HK-2 (cell line): Measurements from ENCODE around the gene TMEM125.

Experiments
- DNase-seq: peaks from one replicate; pipeline ENCODE4 v3.0.0-alpha.2; 2018; ENCODE audit not compliant: unreplicated experiment

Gene TMEM125

DNA sequence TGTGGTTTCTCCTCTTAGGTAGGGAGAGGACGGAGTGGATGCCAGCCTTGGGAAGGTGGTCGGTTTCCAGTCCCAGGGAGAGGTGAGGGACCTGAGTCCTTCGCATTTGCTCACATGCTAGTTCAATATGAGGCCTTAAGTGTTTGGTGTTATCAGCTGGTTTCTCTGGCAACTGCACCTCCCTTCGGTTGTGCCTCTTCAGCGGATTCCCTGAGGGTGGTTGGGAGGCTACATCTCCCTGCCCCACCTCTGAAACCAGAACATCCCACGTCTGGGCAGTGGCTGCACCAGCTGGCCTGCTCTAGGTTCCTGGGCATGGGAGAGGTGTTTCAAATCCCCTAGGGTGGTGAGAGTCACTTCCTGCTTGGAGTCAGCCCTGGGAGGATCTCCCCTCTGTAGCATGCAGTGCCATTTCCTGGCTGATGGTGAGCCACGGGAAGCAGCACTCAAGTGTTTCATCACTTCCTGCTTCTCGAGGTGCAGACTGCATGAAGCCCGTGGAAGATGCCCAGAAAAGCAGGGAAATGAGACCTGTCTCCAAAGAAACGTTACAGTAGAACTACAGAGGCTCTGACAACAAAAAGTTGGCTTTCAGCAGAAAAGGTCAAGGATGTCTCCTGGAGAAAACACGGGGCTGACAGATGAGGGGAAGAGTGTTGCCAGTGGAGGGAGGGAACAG lies 4.5 kb downstream of the TMEM125 start:
- DNase-seq = peak; percentile 27

DNA sequence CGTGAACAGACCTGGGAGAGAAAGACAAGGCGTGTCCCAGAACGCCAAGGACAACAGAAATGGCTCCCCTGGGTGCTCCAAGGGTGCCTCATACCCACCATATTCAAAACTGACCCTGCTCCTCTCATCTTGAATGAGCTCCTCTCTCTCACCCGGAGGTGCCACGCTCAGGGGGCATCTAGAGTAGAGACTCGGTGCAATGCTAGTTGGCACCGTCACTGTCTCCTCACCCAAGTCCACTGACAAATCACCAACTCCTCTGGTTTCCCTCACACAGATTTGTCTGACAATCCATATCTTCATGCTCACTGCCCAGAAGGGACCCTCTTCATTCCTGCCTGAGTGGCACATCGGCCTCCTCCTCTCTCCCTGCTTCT lies 5.0 kb downstream of the TMEM125 start:
- DNase-seq = no peak

DNA sequence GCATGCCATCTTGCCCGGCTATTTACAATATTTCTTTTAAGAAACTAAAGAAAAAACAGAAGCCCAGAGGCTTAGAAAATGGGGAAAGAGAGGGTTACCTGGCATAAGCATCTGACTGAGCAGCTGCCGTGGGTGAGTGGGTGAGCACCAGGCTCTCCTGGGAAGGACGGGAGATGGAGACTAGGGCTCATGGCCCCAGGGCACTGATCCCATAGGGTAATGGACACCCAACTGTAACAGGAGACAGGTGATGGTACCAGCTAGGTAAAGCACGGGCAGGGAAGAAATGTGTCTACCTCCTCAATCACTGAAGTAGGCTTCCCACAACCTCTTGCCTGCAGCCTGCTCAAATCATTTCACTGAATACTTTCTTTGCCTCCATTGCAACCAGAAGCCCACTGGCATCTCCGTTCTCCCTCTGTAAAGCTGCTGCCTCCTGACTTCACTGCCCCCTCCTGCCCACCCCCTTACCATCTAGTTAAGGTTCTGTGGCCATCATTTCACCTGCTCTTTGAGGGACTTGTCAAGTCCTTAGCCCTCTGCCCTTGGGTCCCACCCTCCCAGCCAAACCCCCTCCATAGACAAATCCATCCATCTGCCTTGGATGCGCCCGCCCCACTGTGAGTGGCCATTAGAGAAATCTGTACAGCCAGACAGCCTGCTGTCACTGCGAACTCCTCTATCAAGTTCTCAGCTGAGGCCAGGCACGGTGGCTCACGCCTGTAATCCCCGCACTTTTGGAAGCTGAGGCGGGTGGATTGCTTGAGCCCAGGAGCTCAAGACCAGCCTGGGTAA lies 6.2 kb downstream of the TMEM125 start:
- DNase-seq = no peak

GRCh38 chr1:43276673-43277072 lies 6.9 kb downstream of the TMEM125 start:
- DNase-seq = no peak

DNA sequence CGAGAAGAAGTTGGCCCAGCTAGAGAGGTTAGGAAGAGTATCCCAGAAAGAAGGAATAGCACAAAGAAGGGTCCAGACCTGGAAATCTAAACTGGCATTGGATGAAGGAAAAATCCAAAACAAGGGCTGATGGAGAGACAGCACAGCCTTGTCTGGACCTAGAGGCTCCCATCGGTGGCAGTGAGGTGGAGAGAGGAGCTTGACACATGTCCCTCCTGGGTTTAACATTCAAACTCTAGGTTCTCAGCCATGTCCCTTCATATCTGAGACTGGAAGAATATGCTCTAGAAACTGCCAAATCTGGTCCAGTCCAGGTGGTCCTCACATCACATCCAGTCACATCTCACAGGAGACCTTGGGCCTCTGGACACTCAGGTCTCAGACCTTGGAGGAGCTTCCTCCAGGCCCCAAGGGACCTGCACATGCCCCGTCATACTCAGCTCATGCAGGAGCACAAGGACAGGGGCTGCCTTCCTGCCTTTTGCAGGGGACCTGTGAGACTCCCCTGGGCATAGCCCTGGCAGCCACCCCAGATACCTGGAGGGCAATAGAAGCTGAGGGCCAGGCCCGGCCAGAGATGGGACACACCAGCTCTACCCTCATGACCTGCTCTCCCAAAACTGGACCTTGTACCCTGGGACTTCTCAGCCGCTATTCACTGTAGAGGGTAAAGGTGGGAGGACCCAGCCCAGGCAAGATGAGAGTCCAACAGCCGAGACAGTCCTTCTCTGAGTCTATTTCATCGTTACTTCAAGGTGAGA lies 7.5 kb downstream of the TMEM125 start:
- DNase-seq = no peak

- no peak for DNase-seq
Measured at GRCh38 chr1:43279161-43279560, 9.4 kb downstream of the TMEM125 start.

- DNase-seq = no peak
Measured at GRCh38 chr1:43279666-43280065, 9.9 kb downstream of the TMEM125 start.

DNA sequence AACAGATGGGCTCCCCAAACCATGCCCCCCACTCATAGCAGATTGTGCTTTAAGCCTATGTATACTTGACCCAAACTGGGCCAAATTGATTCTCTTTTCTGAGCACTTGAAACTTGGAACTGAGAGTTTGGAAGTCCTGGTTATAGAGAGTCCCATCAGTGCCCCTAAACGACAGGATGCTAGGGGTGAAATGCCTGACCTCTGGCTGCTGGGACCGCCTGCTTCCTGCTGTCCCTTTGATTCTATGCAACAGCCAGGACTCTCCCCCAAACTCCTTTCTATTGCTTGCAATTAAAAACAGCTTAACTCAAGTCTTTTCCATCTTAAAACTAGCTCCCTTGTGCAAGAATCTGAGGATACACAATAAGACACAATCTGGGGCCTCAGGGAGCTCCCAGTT lies 10.9 kb downstream of the TMEM125 start:
- DNase-seq = no peak

- no peak for DNase-seq
Measured at GRCh38 chr1:43282220-43283195, 12.7 kb downstream of the TMEM125 start.

DNA sequence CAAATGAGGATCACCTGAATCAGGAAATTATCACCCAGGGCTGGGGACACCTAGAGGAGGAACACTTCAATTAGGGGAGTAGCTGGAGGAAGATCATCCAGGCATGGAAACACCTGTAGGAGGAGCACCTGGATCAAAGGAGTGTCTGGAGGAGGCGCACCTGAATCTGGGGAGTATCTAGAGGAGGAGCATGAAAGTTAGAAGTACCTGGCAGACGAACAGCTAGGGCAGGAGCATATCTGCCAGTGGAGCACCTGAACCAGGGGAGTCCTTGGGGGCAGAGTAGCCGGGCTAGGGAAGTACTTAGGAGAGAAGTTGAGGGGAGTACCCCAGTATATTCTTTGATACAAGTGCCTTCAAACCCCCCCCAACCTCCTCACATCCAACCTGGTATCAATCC lies 14.3 kb downstream of the TMEM125 start:
- no peak for DNase-seq

- DNase-seq = no peak
Measured at GRCh38 chr1:43284546-43285110, 14.8 kb downstream of the TMEM125 start.

DNA sequence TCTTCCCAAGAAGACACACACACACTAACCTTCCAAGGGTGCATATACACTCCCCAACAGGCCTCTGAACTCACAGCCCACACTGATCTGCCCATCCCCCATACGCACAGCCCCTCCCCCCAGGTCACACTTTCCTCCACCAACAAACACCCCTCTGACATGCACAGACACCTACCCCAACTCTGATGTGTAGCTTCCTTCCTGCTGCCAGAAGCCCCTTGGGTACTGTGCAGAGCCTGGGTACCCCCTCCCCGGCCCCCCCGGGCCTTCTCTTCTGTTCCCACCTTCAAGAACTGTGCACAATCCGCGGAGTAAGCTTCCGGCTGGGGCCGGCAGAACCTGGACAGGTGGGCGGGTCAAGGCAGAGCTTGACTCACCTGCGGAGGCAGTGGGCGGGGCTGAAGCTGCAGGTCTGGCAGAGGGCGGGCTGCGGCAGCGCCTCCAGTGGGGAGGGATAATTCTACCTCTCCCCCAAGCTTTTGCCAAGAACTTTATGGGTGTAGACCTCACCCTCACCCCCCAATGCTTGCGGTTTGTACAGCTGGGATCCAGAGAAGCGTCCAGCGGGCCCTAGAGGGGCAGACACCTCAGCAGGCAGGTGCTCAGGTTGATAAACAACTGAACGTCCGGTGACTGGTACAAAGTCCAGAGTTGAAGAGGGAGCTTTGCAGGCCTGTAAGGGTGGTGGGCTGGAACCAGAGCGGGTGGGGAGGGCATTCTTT lies 15.6 kb downstream of the TMEM125 start, which contains the start of gene C1orf210:
Gene C1orf210, minus strand, starts transcription at position 313 of the 722 bp plus-strand sequence. CDS start 2,311 bp downstream, outside the sequence.
- peak; percentile 16 for DNase-seq

- DNase-seq = no peak
Measured at GRCh38 chr1:43286115-43286514, 16.3 kb downstream of the TMEM125 start.

DNA sequence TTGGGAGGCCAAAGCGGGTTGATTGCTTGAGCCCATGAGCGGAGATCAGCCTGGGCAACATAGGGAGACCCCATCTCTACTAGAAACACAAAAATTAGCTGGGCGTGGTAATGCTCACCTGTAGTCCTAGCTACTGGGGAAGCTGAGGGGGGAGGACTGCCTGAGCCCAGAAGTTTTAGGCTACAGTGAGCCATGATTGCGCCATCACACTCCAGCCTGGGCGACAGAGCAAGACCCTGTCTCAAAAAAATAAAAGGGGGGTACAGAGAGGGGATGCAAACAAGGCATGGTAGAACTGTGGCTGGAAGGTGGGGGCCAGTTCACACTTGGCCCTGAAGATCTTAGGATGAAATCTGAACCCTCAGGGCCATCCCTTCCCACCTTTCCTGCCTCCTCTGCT lies 16.8 kb downstream of the TMEM125 start:
- no peak for DNase-seq

DNA sequence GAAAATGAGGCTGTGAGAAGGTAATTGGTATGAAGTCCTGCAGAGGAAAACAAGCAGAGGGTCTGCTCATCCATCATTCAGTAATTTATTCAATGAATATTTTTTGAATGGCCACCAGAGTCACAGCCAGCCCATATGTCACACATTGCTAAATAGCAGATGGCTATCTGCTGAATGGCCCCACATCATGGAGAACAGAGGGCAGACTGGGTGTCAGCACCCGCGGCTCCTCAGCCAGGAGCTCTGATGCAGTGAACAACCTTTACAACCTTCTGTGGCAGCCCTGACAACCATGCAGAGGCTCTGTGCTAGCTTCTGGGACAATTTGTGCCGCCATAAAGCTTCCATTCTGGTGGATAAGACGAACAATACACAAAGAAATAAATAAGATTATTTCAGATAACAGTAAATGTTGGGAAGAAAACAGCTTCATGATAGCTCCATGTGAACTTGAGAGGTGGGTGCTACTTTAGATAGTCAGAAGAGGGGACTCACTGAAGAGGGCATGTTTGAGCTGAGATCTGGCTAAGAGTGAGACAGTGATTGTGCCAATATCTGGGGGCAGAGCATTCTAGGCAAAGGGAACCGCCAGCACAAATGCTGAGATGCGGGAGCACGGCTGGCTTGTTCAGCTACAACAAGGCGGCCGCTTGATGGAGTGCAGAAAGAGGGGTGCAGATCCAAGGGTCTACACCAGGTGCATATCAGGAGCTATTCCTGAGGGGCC lies 18.4 kb downstream of the TMEM125 start:
- no peak for DNase-seq

GRCh38 chr1:43288785-43289706 lies 19.3 kb downstream of the TMEM125 start:
- DNase-seq = no peak

DNA sequence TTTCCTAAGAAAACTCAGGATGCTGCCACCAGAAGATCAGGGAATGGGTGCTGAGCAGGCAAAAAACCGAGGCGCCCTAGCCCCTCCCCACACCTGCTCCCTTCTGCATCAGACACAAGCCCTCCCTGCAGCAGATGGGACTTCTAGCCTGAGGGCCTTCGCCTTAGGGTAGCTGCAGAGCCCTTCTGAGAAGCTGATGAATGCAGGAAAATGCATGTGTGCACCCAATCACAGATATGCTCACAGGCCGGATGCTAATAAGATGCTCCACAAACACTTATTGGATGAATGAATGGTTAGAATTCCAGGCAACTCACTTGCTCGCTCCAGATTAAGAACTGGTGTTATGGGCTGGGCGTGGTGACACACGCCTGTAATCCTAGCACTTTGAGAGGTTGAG lies 22.4 kb downstream of the TMEM125 start:
- DNase-seq = no peak

DNA sequence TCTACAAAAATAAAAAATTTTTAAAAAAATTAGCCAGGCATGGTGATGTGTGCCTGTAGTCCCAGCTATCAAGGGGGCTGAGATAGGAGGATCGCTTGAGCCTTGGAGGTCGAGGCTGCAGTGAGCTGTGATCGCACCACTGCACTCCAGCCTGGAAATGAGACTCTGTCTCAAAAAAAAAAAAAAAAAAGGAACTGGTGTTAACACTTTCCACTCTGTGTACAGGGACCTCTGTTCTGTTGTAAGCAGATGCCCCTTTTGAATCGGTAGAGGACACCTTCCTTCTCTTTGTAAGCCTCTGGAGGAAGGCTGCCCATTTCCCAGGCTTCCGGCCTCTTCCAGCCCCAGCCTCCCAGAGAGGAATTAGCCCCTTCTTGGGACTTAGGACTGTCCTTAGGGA lies 22.9 kb downstream of the TMEM125 start:
- no peak for DNase-seq

DNA sequence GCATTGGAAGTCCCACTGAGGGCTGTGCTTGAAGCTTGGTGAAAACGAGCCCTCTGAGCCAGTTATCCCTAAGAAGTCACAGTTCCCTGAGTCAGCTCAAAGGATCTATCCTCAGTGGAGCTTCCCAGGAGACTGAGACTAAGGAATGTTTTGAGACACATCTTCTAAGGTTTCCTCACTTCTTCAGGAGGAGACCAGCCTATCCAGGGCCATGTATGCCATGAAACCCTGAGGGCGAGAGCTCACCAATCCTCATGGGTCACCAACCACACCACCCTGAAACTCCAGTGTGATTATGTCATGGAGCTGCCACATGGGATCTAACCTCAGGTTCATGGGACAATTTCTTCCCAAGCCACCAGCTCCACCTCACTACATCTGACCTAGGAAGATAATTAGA lies 23.4 kb downstream of the TMEM125 start:
- DNase-seq = no peak
